Stimulated activated CD8-positive, alpha-beta memory T cell treated with anti-CD3 and anti-CD28 coated beads, Interleukin-4, amount 100 ng/mL, for 48 hours (primary cell): ENCODE measurements around the gene CELF5.
"Not testable (repeated sequence)": the region's sequence is repeated elsewhere in the genome, so short reads cannot be mapped to it uniquely, and the experiment has no call there.

ENCODE experiments used
- DNase-seq: peaks from one replicate; pipeline ENCODE4 v3.0.0-alpha.2; 2020

Gene CELF5

GRCh38 chr19:3325451-3325850 is 101.0 kb downstream of the CELF5 start:
- DNase-seq = no peak

- DNase-seq = no peak
Measured at GRCh38 chr19:3328743-3329142, 104.3 kb downstream of the CELF5 start.

- DNase-seq = no peak
Measured at GRCh38 chr19:3330047-3330446, 105.6 kb downstream of the CELF5 start.

GRCh38 chr19:3332232-3332631 is 107.8 kb downstream of the CELF5 start:
- DNase-seq = not testable (repeated sequence)

GRCh38 chr19:3333020-3333583 is 108.6 kb downstream of the CELF5 start:
- DNase-seq = no peak

GRCh38 chr19:3333662-3334061 is 109.2 kb downstream of the CELF5 start:
- DNase-seq = no peak

- not testable (repeated sequence) for DNase-seq
Measured at GRCh38 chr19:3334749-3335430, 110.4 kb downstream of the CELF5 start.

GRCh38 chr19:3335431-3336350 is 111.2 kb downstream of the CELF5 start:
- no peak for DNase-seq

- no peak for DNase-seq
Measured at GRCh38 chr19:3336351-3336679, 111.9 kb downstream of the CELF5 start.

- no peak for DNase-seq
Measured at GRCh38 chr19:3336680-3337523, 112.4 kb downstream of the CELF5 start.

GRCh38 chr19:3338541-3339181 is 114.2 kb downstream of the CELF5 start:
- DNase-seq = peak; percentile 55

GRCh38 chr19:3340340-3340739 is 115.9 kb downstream of the CELF5 start:
- DNase-seq = no peak

- DNase-seq = no peak
Measured at GRCh38 chr19:3342246-3342645, 117.8 kb downstream of the CELF5 start.

GRCh38 chr19:3342962-3343361 is 118.5 kb downstream of the CELF5 start:
- not testable (repeated sequence) for DNase-seq

- peak; percentile 69 for DNase-seq
Measured at GRCh38 chr19:3343619-3344502, 119.4 kb downstream of the CELF5 start.

GRCh38 chr19:3344608-3345598 is 120.4 kb downstream of the CELF5 start:
- DNase-seq = no peak

GRCh38 chr19:3345850-3346460 is 121.5 kb downstream of the CELF5 start:
- no peak for DNase-seq
